ENCODE results near the gene IL4I1. TPM values are rescaled to one million over a fixed set of nuclear protein-coding genes. Genes with fewer than 3 reads are reported as not detected.

The IL4I1 gene
- polyA plus RNA-seq, 3 donors: 5.6 to 7.6 (median 7.0) TPM

DNA sequence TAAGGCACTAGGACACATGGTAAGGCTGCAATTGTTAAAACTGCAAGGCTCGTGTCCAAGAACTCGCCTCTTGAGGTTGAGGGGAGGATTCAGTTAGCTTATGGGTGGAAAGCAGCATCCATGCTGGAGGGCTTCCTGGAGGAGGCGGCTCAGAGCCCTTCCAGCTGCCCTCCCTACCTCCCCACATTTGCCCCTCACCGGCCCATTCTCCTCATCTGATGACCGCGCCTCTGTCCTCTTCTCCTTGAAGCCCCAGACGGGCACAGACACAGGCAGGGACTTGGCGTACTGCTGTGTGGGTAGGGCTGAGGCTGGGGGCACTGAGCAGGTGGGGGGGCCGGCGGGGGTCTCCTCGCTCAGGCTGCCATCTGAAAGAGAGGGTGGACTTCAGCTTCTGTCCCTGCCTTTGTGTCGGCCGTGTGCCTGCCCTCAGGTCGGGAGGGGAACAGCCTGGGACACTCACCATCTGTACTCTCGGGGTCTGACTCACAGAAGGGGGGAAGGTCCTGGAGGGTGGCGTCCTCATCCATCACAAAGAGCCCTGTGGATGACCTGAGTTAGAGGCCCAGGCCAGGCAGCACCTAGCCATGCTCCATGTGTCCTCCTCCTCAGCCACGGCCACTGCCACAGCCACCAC is 25.2 kb downstream of the IL4I1 start:
- no peaks in the 10 kb centered on the region for H3K27me3 ChIP-seq (ENCODE audit: control insufficient read depth in 2 of 2, insufficient read depth in 2 of 2, low read length in 2 of 2)
- no peak overlapping the region for H3K9ac ChIP-seq (ENCODE audit: insufficient read depth, low read length, poor library complexity, severe bottlenecking)
- peaks cover 15 to 38% of the 10 kb centered on the region in 2 donors for H3K36me3 Mint-ChIP-seq
- no peak overlapping the region for H3K4me2 ChIP-seq (replicated peaks; ENCODE audit: extremely low read depth, low read length, poor library complexity, severe bottlenecking)
- peaks cover 41% of the 10 kb centered on the region for H3K4me1 Mint-ChIP-seq
- H2AFZ ChIP-seq (ENCODE audit: insufficient read depth, low read depth, low read length, poor library complexity, severe bottlenecking): no peak overlapping the region
- no peak overlapping the region for H3K27ac ChIP-seq (ENCODE audit: low read depth in 1 of 2, low read length in 2 of 2)
- no peak overlapping the region for H3K4me3 ChIP-seq (replicated peaks in 1 of 3; ENCODE audit: low read depth in 2 of 3, low read length in 3 of 3)
- 70% methylated on average over 5 of the region's 17 CpGs for WGBS (ENCODE audit: insufficient coverage)
- no peaks in the 10 kb centered on the region for H3K9me3 ChIP-seq (replicated peaks in 1 of 2; ENCODE audit: control insufficient read depth in 1 of 2, insufficient read depth in 1 of 2, low read length in 2 of 2)
- peaks cover 43 to 51% of the 10 kb centered on the region in 2 donors for H3K4me1 ChIP-seq (ENCODE audit: control insufficient read depth in 1 of 2, insufficient read depth in 2 of 2, low read length in 2 of 2)
- no peak overlapping the region for H3K4me3 Mint-ChIP-seq
- peaks cover 34% of the 10 kb centered on the region for H3K79me2 ChIP-seq (ENCODE audit: insufficient read depth, low read length)
- intact Hi-C loops (cut with micrococcal nuclease): no loop called here
- TF ChIP-seq, protein P1, sequence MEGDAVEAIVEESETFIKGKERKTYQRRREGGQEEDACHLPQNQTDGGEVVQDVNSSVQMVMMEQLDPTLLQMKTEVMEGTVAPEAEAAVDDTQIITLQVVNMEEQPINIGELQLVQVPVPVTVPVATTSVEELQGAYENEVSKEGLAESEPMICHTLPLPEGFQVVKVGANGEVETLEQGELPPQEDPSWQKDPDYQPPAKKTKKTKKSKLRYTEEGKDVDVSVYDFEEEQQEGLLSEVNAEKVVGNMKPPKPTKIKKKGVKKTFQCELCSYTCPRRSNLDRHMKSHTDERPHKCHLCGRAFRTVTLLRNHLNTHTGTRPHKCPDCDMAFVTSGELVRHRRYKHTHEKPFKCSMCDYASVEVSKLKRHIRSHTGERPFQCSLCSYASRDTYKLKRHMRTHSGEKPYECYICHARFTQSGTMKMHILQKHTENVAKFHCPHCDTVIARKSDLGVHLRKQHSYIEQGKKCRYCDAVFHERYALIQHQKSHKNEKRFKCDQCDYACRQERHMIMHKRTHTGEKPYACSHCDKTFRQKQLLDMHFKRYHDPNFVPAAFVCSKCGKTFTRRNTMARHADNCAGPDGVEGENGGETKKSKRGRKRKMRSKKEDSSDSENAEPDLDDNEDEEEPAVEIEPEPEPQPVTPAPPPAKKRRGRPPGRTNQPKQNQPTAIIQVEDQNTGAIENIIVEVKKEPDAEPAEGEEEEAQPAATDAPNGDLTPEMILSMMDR (IDR thresholded peaks at IDR 0.05): no peak
- H4K20me1 ChIP-seq (ENCODE audit: insufficient read depth, low read length): peaks cover 10% of the 10 kb centered on the region
- peaks cover 0 to 3% (median 0%) of the 10 kb centered on the region in 3 donors for H3K27me3 Mint-ChIP-seq (ENCODE audit: low read depth in 3 of 3)
- peak overlapping the region in 1 of 7 donors; percentile 14 for H3K27ac Mint-ChIP-seq
- no peaks in the 10 kb centered on the region for H3K9me3 Mint-ChIP-seq
- H3K36me3 ChIP-seq (replicated peaks in 1 of 2; ENCODE audit: control insufficient read depth in 1 of 2, insufficient read depth in 2 of 2, low read length in 2 of 2): no peaks in the 10 kb centered on the region
- no peak for DNase-seq

DNA sequence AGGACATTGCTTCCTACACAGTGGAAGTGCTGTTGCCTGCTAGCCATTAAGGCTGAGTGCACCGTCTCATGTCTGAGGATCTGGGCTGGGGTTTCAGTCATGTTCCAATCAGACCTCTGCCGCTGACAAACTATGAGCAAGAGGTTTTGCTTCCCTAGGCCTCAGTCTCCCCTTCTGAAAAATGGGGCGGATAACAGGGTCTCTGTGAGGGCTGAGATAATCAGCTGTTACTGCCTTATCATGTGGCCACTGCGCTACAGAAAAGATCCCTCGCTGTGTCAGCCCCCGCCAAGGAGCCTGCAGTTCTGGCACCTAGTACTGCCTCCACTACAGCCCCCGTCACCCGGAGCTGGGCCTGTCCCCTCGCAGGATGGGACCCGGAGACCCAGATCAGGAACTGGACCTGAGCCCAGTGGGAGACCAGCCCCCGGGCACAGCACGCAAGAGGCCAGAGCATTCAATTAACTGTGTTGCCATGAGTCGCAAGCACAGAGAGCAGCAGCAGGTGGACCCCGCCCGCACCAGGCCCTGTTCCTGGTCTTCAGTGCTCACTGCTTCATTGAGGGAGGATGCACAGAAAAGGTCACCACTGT is 26.3 kb downstream of the IL4I1 start:
- H3K27ac ChIP-seq (ENCODE audit: low read depth in 1 of 2, low read length in 2 of 2): peak overlapping the region; percentile 62 to 85
- Mint-ChIP-seq H3K36me3 (peaks cover 15 to 42% of the 10 kb centered on the region in 2 donors), H3K9me3 (no peaks in the 10 kb centered on the region), H3K27me3 (ENCODE audit: low read depth in 3 of 3) (peaks cover 0 to 3% (median 0%) of the 10 kb centered on the region in 3 donors), H3K27ac (peak overlapping the region in 4 of 7 donors; percentile 69 to 92 (median 79)), H3K4me1 (peaks cover 46% of the 10 kb centered on the region), H3K4me3 (no peak overlapping the region)
- DNase-seq: no peak
- no peaks in the 10 kb centered on the region for H3K9me3 ChIP-seq (replicated peaks in 1 of 2; ENCODE audit: control insufficient read depth in 1 of 2, insufficient read depth in 1 of 2, low read length in 2 of 2)
- H3K9ac ChIP-seq (ENCODE audit: insufficient read depth, low read length, poor library complexity, severe bottlenecking): peak overlapping the region; percentile 63
- intact Hi-C loops (cut with micrococcal nuclease): no loop called here
- H4K20me1 ChIP-seq (ENCODE audit: insufficient read depth, low read length): peaks cover 14% of the 10 kb centered on the region
- no peaks in the 10 kb centered on the region for H3K36me3 ChIP-seq (replicated peaks in 1 of 2; ENCODE audit: control insufficient read depth in 1 of 2, insufficient read depth in 2 of 2, low read length in 2 of 2)
- peak overlapping the region; percentile 85 for H2AFZ ChIP-seq (ENCODE audit: insufficient read depth, low read depth, low read length, poor library complexity, severe bottlenecking)
- peaks cover 48 to 55% of the 10 kb centered on the region in 2 donors for H3K4me1 ChIP-seq (ENCODE audit: control insufficient read depth in 1 of 2, insufficient read depth in 2 of 2, low read length in 2 of 2)
- peaks cover 34% of the 10 kb centered on the region for H3K79me2 ChIP-seq (ENCODE audit: insufficient read depth, low read length)
- TF ChIP-seq, protein P1 (IDR thresholded peaks at IDR 0.05): no peak
- H3K4me3 ChIP-seq (replicated peaks in 1 of 3; ENCODE audit: low read depth in 2 of 3, low read length in 3 of 3): peak overlapping the region; percentile 43 to 99 (median 56)
- H3K4me2 ChIP-seq (replicated peaks; ENCODE audit: extremely low read depth, low read length, poor library complexity, severe bottlenecking): peak overlapping the region; percentile 100
- no peaks in the 10 kb centered on the region for H3K27me3 ChIP-seq (ENCODE audit: control insufficient read depth in 2 of 2, insufficient read depth in 2 of 2, low read length in 2 of 2)
- 96% methylated on average over 12 of the region's 15 CpGs for WGBS (ENCODE audit: insufficient coverage)
